HG03139 (cell line): Measurements from ENCODE around the gene GSE1.

Experiments used
- ATAC-seq: cut with Tn5 transposase; IDR thresholded peaks from one replicate; pipeline ENCODE4 v1.9.1; 2021; ENCODE audit not compliant: unreplicated experiment

Gene GSE1

DNA sequence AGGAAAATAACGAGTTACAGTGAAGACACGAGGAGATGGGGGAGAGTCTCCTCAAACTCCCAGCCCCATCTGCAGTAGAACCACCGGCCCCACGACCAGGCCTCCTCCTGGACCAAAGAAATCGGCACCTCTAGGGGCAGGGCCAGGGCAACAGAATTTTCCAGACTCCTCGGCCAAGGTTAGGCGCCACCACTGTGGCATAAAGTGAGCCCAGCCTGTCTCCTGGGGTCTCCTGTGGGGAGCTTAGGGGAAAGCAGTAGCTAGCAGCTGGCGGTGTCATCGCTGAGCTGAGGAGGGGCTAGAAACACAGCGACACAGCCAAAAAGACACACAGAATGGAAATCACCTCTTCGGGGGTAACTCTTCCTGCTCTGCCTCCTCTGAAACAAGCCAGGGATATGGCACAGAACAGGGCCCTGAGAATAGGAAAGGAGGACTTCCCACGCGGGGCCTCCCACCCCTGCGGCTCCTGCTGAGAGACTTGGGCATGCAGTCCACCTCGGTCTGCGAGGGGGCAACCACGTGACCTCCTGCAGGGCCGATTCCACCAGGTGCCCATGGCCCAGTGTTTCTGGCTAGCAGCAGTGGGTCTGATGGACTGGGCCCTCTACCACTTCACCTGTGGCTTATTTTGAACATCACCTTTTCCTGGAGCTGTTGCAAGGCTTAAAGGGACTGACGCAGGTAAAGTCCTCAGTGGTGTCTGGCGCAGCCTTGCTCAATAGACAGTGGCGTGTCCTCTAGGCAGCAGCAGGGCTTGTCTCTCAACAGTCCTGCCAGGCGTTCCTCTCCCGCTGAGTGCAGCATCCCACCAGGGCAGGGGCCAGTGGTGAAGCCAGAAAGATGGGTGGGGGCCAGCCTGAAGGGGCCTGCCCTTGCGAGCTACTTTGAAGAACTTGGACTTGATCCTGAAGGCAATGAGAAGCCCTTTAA is 82.3 kb downstream of the GSE1 start:
- ATAC-seq = no peak

DNA sequence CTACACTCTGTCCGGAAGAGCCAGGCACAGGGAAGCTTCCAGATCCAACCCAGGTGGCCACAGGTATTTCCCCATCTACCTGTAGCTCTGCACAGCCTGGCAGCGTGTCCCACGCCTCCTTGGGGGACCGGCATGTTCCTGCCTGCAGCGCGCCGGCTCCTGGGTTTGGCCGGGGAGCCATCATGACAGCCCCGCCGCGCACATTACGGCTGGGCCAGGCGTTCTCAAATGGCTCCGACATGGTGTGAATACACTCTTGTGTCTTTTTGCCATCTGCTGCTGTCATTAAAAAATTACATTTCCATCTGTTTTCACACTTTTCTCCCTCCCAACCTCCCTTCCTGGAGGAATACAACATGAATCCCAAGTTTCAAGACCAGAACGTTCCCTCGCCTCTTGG is 83.7 kb downstream of the GSE1 start:
- no peak for ATAC-seq

DNA sequence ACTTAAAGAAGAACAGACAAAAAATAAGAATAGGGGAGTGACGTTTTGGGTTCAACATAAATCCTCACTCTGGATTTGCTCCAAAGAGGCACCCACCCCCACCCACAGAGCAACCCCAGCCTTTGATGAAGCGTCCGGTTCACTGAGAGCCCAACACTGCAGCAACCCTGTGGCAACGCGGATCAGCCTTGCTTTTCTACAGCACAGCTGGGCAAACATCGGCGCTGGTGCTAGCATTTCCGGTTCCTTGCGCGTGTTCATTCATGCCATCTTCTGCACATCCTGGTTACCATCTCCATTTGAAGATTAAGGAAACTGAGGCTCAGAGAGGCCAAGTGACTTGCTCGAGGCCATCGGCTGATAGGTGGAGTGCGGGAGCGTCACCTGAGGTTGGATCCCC is 84.3 kb downstream of the GSE1 start:
- no peak for ATAC-seq

DNA sequence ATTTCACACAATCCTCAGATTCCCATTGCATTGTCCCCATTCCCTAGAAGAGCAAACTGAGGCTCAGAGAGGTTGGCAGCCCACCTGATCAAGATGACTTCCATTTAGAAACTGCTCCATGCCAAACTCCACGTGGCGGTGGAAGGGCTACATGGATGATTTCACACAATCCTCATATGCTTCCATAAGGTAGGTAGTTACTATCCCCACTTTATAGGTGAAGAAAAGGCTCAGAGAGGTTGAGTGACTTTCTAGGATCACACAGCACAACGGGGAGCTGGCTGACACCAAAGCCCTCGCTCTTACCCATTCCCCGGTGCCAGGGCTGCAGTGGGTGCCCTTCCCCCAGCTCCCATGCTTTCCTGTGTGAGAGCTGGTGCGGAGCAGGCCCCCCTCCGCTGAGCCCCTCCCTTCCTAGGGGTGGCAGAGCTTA is 85.4 kb downstream of the GSE1 start:
- no peak for ATAC-seq

DNA sequence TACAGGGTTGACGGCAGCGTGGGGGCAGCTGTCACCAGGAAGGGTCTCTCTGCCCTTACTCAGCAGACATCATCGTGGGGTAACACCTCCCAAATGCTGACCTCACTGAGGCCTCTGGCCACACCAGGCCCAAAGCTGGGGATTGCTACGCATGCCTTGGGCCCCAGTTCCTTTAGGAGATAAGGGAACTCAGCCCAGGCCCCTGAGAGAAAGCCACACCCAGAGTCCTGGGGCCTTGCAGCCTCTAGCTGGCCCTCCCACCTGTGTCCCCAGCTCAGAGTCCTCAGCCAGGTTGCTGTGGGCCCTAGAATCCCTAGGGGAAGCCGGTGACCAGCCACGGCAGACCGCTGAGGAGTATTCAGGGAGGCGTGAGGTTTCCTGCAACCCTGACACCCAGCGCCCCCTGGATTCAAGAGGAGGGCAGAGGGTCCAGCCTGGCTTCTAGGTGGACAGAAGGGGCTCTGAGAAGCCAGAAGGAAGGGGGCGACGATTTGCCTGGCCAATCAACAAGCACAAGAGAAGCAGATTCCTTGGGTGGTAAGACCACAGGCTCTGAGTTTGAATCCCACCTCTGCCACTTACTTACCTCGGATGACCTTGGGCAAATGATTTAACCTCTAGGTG is 85.9 kb downstream of the GSE1 start:
- ATAC-seq = no peak

DNA sequence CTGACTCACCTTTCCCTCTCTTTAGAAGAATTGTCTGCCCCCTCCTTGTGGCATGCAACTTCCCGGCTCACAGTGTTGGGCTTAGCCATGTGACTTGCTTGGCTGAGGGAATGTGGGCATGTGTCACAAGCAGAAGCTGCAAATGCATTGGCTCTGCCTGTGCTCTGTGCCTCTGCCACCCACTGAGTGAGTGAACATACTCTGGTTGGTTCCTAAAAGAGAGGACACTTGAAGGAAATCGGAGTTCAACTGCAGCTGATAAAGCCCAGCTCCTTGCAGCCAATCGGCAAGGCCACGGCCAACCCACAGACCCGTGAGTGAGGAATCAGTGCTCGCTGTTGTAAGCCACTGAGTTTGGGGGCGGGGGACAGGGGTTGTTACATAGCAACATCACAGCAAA is 86.5 kb downstream of the GSE1 start:
- no peak for ATAC-seq

DNA sequence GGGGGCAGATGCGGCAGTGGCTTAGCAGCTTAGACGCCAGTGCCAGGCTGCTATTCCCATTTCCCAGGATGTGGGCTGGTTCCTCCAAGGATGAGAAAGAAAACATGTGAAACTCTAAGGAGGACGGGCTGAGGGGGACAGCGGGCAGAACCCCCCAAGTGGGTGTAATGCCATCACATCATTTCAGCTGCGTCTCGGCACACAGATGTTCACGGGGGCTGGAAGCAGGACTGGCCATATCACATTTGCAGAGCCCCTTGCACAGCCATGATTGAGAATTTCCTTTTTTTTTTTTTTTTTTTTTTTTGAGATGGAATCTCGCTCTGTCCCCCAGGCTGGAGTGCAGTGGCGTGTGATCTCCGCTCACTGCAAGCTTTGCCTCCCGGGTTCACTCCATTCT is 90.9 kb downstream of the GSE1 start:
- no peak for ATAC-seq

DNA sequence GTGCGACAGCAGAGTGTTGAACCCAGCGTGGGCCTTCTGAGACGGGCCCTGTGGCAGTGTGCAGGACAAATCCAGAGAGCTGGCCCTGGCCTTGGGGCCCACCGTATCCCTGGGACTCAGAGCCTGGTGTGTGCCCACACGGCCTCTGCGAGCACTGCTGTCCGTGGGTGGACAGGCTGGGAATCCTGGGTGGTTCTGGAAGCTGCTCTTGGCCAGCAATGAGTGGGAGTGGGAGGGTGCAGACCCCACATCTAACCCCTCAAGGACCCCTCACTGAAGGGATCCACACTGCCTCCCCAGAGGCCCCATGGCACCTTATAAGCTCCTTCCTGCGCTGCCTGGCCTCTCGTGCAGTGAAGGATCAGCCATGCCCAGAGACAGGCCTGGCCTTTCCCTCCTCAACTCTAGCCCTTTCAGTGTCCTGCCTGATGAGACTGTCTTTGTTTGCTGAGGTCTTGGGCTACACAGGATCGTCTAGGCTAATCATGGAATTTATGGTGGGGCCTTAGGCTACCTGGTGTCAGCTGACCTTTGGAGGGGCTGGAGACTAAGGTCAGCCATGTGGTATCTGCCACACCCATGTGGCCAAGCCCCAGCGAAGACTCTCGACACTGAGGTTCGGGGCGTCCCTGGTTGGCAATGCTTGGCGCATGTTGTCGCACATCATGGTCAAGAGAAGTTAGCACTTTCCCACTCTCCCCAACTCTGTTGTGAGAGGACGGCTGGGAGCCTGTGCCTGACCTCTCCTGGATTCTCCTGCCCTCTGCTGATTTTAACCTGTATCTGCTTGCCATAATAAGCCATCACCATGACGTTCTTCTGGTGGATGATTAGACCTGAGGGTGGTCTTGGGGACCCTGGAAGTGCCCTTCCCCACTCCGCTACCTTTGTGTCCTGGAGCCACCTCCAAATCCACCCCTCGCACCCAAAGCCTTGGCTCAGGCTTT is 92.1 kb downstream of the GSE1 start:
- no peak for ATAC-seq

DNA sequence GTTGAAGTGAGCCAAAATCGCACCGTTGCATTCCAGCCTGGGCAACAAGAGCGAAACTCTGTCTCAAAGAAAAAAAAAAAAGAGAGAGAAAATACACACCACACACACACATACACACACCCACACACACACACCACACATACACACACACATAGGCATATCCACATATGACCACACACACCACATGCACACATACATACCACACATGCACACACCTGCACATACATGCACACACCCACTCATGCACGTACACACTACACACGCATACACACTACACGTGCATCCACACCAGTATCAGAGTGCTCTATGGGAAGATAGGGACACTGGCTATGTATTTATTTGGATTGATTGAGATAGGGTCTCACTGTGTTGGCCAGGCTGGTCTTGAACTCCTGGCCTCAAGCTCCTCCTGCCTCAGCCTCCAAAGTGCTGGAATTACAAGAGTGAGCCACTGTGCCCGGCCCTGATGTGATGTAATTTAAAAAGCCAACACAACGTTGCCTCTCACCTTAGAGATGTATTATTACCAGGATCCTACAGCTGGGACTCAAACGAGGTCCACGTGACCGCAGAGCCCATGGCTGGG is 93.4 kb downstream of the GSE1 start:
- no peak for ATAC-seq

DNA sequence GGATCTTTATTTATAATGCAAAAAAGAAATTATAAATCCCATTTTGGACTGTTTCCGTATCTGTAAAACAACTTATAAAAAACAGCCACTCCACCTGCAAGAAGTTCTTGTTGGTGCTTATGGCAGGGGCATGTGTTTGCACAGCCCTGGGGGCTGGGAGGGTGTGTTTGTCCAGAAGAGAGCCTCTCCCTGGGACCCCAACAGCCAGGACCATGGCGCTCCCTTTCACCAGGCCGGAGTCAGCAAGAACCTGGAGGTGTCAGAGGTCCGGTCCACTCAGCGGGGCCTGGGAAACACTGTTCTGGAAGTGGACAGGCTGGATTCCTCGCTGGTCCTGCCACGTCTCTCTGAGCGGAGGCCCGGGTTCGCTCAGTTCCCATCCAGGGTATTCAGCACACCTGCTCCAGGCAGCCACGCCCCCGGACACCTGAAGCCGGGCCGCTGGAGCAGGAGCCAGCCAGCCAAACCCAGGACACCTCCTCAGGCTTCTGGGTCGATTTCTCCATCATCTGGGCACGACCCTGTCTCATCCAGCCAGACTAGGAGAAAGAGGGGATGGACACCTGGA is 94.5 kb downstream of the GSE1 start:
- no peak for ATAC-seq

DNA sequence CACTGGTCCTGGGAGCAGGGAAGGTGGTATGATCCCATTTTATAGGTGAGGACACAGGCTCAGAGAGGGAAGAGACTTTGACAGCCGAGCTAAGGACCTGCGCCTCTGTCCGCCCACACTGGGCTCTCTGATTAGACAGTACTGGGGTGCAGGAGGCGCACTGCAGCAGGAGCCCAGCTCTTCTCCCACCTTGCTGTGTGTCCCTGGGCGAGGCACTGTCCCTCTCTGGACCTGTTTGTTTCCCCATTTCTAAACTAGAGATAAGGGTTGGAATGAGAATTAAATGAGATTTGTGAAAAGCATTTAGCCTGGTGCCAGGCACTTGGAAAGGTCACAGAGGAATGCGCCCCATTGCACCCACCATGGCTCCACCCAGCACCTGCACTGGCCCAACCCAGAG is 95.2 kb downstream of the GSE1 start:
- ATAC-seq = no peak

DNA sequence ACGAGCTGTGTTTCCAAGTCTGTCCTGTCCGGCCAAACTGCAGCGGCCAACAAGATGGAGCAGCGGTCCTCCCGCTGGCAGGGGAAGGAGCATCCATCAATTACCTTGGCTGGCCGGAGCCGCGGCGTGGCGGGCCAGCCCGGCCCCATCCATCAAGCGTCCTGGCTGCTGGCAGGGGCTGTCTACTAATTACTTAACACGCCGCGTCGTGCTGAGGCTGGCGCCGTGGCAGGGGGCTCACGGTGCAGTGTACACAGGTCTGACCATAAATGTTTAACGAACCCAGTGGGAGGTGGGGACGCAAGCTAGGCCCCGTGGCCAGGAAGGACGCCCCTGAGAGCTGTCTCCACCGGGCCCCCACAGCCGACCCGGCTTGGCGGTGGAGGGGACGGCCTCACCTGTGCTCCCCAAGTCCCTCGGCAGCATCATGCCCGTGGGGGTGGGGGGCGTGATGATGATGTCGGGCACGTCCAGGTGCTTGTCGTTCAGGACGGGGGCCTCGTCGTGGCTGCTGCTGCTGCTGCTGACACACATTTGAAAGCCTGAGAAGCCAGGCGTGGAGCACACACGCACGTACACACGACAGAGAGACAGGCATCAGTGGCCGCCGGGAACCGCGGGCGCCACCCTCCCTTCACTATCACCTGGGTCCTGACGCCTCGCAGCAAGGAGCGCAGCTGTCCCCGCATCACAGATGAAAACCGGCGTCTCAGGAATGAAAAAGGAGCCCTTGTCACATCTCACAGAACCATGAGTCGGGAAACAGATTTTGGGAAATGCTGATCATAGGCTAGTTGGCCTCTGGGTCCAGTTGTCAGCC is 96.9 kb downstream of the GSE1 start:
- no peak for ATAC-seq

DNA sequence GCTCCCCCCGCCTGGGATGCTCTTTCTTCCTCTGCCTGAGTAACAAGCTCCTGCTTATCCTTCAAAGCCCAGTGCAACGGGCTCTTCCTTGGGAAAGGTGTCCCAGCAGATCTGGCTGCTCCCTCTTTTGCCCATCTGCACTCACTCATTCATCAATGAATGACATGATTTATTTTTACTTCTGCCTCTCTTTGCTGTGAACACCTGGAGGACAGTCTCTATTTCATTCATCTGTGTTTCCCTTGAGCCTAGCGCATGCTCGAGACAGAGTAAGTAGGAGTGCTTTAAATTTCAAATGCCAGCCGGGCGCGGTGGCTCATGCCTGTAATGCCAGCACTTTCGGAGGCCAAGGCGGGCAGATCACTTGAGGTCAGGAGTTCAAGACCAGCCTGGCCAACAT is 97.6 kb downstream of the GSE1 start:
- ATAC-seq = no peak

DNA sequence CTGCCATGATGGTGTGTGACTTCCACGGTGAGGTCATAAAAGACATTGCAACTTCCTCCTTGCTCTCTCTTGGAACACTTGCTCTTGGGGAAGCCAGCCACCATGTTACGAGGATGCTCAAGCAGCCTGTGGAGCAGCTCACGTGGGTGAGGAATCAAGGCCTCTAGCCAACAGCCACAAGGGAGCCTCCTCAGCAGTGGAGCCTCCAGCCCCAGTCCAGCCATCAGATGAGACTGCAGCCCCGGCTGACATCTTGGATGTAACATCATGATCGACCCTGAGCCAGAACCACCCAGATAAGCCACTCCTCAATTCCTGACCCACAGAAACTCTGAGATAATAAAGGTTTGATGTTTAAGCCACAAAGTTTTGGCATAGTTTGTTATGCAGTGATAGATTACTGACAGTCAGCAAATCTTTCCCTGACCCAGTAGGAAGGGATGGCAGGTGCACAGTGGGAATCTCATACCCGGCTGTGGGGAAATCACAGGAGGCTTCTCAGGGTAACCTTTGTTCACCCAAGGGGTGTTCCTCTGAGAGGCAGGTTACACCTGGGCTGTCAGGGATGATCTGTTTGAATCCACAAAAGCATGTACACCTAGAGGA is 99.0 kb downstream of the GSE1 start:
- ATAC-seq = no peak

DNA sequence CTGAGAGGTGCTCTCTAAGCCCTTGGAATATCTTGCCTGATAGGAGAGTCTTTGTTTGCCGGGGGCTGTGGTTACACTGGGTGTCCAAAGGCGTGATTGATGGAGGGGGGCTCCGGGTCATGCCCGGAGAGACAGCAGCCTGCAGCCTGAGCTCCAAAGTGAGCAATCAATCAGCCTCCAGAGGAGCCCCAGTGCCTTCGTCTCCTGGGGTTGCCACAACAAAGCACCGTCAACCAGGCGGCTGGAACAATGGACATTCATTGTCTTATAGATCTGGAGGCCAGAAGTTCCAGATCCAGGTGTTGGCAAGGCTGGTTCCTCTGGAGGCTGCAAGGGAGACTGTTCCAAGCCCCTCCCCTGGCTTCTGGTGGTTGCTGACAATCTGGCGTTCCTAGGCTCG is 99.7 kb downstream of the GSE1 start:
- no peak for ATAC-seq

DNA sequence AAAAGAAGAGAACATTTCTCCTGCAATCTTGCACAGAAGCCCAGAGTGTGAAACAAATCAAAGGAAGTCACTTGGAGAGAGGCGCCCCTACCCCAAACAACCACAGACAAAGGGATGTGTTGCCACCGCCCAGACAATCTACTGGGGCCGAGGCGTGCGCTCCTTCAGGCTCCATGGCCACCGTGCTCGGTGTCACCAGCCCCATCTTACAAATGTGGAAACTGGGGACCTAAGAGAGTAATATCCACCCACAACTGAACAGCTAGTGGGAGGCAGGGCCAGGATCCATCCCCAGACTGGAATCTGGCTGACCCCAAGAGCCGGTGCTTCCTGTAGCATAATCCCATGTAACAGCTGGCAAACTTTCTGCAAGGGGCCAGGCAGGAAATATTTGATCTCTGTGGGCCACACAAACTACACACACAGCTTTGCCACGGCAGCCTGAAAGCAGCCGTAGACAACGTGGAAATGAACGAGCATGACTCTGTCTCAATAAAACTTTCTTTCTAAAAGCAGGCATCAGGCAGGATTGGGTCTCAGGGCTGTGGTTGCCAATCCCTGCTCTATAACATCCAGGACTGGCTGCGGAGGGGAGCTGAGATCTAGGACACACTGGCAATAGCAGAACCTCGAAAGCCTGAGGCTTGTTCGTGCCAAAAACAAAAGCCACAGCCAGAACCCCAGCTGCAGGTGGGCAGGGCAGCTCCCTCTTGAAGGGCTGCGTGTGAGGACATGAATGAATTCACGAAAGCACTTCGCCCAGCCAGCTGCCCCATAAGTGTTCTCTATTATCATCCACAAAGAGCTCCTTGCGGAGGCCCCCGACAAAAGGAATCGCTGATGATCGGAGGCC is 102.3 kb downstream of the GSE1 start:
- ATAC-seq = no peak

DNA sequence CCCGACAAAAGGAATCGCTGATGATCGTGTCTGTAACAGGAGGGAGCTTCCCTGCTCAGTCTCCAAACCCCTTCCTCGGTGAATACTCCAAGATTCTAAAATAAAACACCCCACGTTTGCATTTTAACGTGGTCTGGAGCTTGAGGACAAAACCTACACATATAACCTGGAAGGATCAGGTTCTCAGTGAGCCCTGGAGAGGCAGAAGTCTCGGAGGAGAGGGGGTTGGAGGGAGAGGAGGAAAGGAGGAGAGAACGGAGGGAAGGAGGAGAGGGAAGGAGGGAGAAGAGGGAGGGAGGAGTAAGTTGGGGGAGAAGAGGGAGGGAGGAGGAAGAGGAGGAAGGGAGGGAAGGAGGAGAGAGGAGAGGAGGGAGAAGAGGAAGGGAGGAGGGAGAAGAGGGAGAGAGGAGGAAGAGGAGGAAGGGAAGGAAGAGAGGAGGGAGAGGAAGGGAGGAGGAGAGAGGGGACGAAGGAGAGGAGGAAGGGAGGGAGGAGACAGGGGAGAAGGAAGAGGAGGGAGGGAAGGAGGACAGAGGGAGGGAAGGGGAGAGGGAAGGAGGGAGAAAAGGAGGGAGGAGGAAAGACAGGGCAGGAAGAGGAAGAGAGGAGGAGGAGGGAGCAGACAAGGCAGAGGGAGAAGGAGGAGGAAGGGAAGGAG is 103.0 kb downstream of the GSE1 start:
- no peak for ATAC-seq

DNA sequence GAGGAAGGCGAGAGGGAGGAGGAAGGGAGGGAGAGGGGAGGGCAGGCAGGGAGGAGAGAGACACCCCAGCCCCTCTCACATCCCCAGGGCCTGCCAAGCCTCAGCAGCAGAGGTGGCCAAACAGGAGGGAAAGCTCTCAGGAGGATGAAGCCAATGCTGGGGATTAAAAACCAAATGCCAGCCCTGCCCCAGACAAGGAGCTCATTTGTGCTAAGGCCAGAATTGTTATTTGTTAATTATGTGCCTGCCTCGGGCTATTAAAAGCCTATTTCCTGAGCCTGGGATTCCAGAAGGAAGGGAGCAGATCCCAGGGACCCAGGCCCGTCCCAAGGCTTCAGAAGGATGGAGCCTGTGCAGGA is 103.5 kb downstream of the GSE1 start:
- ATAC-seq = no peak
